ENCODE data around the gene PHIP.
"Not testable (repeated sequence)": the region's sequence is repeated elsewhere in the genome, so short reads cannot be mapped to it uniquely, and the experiment has no call there.

Gene PHIP

GRCh38 chr6:78921168-78921567 is 156.9 kb downstream of the PHIP start:
- H3K27ac ChIP-seq (ENCODE audit: low read depth, low read length); H3K4me3 ChIP-seq (ENCODE audit: low read length); H3K9ac ChIP-seq (ENCODE audit: low read depth, low read length); H3K36me3 ChIP-seq (ENCODE audit: insufficient read depth, low read length); H3K4me1 ChIP-seq (ENCODE audit: insufficient read depth, low read length); H3K27me3 ChIP-seq (ENCODE audit: insufficient read depth, low read length): not testable (repeated sequence)
- peaks cover 14% of the 10 kb centered on the region; the same call in 1 of the 2 replicates for H3K9me3 ChIP-seq (ENCODE audit: insufficient read depth, low read depth, low read length)
- WGBS = 91% methylated on average over 10 of the region's 10 CpGs

GRCh38 chr6:78917788-78918187 is 160.3 kb downstream of the PHIP start:
- H3K9me3 ChIP-seq (ENCODE audit: insufficient read depth, low read depth, low read length) = peaks cover 14% of the 10 kb centered on the region; the same call in 1 of the 2 replicates
- H3K36me3 ChIP-seq (ENCODE audit: insufficient read depth, low read length) = no peaks in the 10 kb centered on the region
- H3K27ac ChIP-seq (ENCODE audit: low read depth, low read length) = no peak overlapping the region
- WGBS = 100% methylated on average over 1 of the region's 1 CpG
- H3K9ac ChIP-seq (ENCODE audit: low read depth, low read length) = no peak overlapping the region
- no peak overlapping the region for H3K4me3 ChIP-seq (ENCODE audit: low read length)
- H3K4me1 ChIP-seq (ENCODE audit: insufficient read depth, low read length) = no peaks in the 10 kb centered on the region
- H3K27me3 ChIP-seq (ENCODE audit: insufficient read depth, low read length) = no peaks in the 10 kb centered on the region

- Histone ChIP-seq H3K36me3 (ENCODE audit: insufficient read depth, low read length) (no peaks in the 10 kb centered on the region), H3K27me3 (ENCODE audit: insufficient read depth, low read length) (peaks cover 8% of the 10 kb centered on the region), H3K9me3 (ENCODE audit: insufficient read depth, low read depth, low read length) (peaks cover 11% of the 10 kb centered on the region; the same call in 1 of the 2 replicates), H3K4me1 (ENCODE audit: insufficient read depth, low read length) (no peaks in the 10 kb centered on the region), H3K9ac (ENCODE audit: low read depth, low read length) (no peak overlapping the region), H3K27ac (ENCODE audit: low read depth, low read length) (no peak overlapping the region), H3K4me3 (ENCODE audit: low read length) (no peak overlapping the region)
- WGBS = 92% methylated on average over 3 of the region's 3 CpGs
These were observed 161.6 kb downstream of the PHIP start for GRCh38 chr6:78916411-78916810.

DNA sequence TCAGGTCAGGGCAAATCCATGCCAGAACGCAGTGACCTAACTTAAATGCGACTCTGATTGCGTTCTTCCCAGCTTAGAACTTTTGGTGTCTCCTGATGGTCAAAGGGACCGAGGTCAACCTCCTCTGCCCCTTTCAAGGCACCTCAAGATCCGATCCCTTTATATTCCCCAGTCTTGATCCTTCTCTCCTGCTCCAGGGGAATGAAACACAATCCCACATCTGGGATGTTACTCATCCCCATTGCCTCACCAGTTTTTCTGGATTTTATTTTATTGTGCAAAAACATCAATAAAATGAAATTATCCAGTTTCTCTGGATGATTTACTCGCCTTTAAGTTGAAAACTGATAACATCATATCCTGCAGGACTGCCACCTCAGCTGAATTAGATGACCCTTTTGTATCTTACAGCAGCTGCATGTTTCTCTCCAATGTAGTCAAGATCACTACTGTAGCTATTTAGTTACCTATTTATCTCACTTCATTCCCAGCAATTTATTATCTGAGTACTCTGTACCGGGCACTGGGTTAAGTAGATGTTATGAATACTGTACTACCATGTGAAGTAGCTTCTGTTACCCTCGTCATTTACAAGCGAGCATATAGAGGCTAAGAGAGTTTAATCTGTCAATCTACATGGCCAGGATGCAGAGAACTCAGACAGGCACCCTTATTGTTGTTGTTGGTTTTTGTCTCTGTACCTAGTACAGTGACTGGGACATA is 166.7 kb downstream of the PHIP start:
- Histone ChIP-seq H3K9me3 (ENCODE audit: insufficient read depth, low read depth, low read length) (no peaks in the 10 kb centered on the region), H3K9ac (ENCODE audit: low read depth, low read length) (no peak overlapping the region)

DNA sequence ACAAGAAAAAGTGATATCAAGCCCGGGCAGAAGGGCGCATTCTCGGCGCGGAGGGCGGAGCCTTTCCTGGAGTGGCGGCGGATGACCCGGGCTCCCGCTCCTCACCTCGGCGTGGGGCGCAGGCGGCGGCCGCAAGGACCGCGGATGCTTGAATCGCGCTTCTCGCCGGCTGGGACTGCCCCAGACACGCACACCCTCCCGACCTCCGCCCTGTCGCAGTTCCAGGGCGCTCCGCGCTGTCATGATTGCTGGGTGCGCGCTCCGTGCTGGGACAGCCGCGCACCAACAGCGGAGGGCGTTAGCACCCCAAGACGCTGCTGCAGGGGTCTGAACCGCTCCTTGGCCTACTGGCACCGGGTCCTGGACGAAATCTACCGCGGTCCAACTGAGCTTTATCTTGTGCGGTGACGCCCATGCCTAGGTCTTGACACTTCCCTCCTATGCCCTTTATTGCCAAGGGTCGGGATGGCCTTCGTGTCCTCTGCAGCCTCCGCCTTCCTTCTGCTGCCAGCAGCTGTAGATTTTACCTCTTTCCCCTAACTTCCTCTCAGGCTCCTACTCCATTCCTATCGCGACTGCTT is 167.4 kb downstream of the PHIP start:
- peak overlapping the region; percentile 66 for H3K4me3 ChIP-seq (ENCODE audit: low read length)
- peak overlapping the region; percentile 28; the same call in 1 of the 2 replicates for H3K9ac ChIP-seq (ENCODE audit: low read depth, low read length)
- WGBS = 3% methylated on average over 49 of the region's 49 CpGs
- peaks cover 23% of the 10 kb centered on the region for H3K27me3 ChIP-seq (ENCODE audit: insufficient read depth, low read length)
- no peaks in the 10 kb centered on the region for H3K4me1 ChIP-seq (ENCODE audit: insufficient read depth, low read length)
- no peaks in the 10 kb centered on the region for H3K36me3 ChIP-seq (ENCODE audit: insufficient read depth, low read length)
- H3K27ac ChIP-seq (ENCODE audit: low read depth, low read length) = no peak overlapping the region
- no peaks in the 10 kb centered on the region for H3K9me3 ChIP-seq (ENCODE audit: insufficient read depth, low read depth, low read length)

More for the DNA sequence above, 166.7 kb downstream of the PHIP start:
- H3K27ac ChIP-seq (ENCODE audit: low read depth, low read length) = no peak overlapping the region
- WGBS = 80% methylated on average over 9 of the region's 9 CpGs
- peak overlapping the region; percentile 66 for H3K4me3 ChIP-seq (ENCODE audit: low read length)
- peaks cover 23% of the 10 kb centered on the region for H3K27me3 ChIP-seq (ENCODE audit: insufficient read depth, low read length)
- H3K4me1 ChIP-seq (ENCODE audit: insufficient read depth, low read length) = no peaks in the 10 kb centered on the region
- no peaks in the 10 kb centered on the region for H3K36me3 ChIP-seq (ENCODE audit: insufficient read depth, low read length)

GRCh38 chr6:78910010-78910409 is 168.0 kb downstream of the PHIP start:
- Histone ChIP-seq H3K9me3 (ENCODE audit: insufficient read depth, low read depth, low read length) (no peaks in the 10 kb centered on the region), H3K9ac (ENCODE audit: low read depth, low read length) (0 out of 2 replicates have a peak overlapping the region, but pooled peaks have one; percentile 28), H3K27ac (ENCODE audit: low read depth, low read length) (no peak overlapping the region), H3K36me3 (ENCODE audit: insufficient read depth, low read length) (no peaks in the 10 kb centered on the region), H3K4me1 (ENCODE audit: insufficient read depth, low read length) (no peaks in the 10 kb centered on the region), H3K27me3 (ENCODE audit: insufficient read depth, low read length) (peaks cover 23% of the 10 kb centered on the region), H3K4me3 (ENCODE audit: low read length) (peak overlapping the region; percentile 66)
- 82% methylated on average over 10 of the region's 10 CpGs for WGBS

- H3K9me3 ChIP-seq (ENCODE audit: insufficient read depth, low read depth, low read length) = no peaks in the 10 kb centered on the region
- WGBS = 89% methylated on average over 1 of the region's 3 CpGs
- H3K4me3 ChIP-seq (ENCODE audit: low read length) = no peak overlapping the region
- H3K9ac ChIP-seq (ENCODE audit: low read depth, low read length) = no peak overlapping the region
- no peak overlapping the region for H3K27ac ChIP-seq (ENCODE audit: low read depth, low read length)
- H3K27me3 ChIP-seq (ENCODE audit: insufficient read depth, low read length) = peaks cover 23% of the 10 kb centered on the region
- no peaks in the 10 kb centered on the region for H3K36me3 ChIP-seq (ENCODE audit: insufficient read depth, low read length)
- no peaks in the 10 kb centered on the region for H3K4me1 ChIP-seq (ENCODE audit: insufficient read depth, low read length)
These were observed 168.7 kb downstream of the PHIP start for GRCh38 chr6:78909391-78909790.

- Histone ChIP-seq H3K4me3 (ENCODE audit: low read length) (no peak overlapping the region), H3K9me3 (ENCODE audit: insufficient read depth, low read depth, low read length) (no peaks in the 10 kb centered on the region), H3K9ac (ENCODE audit: low read depth, low read length) (no peak overlapping the region), H3K27me3 (ENCODE audit: insufficient read depth, low read length) (peaks cover 23% of the 10 kb centered on the region), H3K27ac (ENCODE audit: low read depth, low read length) (no peak overlapping the region), H3K36me3 (ENCODE audit: insufficient read depth, low read length) (peaks cover 4% of the 10 kb centered on the region; the same call in 1 of the 2 replicates), H3K4me1 (ENCODE audit: insufficient read depth, low read length) (no peaks in the 10 kb centered on the region)
- WGBS = 97% methylated on average over 2 of the region's 2 CpGs
These were observed 169.4 kb downstream of the PHIP start for GRCh38 chr6:78908621-78909020.

DNA sequence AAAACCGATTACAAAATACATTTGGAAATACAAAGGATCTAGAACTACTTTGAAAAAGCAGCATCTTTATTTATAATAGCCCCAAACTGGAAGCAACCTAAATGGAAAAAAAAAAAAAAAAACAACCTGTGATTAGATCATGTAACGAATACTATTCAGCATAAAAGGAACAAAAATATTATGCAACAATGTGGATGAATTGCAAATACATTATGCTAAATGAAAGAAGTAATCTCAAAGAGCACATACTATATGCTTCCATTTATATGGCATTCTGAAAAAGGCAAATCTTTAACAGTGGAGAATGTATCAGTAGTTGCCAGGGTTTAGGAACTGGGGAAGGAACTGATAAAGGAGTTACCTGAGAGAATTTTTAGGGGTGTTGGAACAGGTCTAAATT is 181.8 kb downstream of the PHIP start:
- no peak overlapping the region for H3K4me3 ChIP-seq (ENCODE audit: low read length)
- no peaks in the 10 kb centered on the region for H3K36me3 ChIP-seq (ENCODE audit: insufficient read depth, low read length)
- no peaks in the 10 kb centered on the region for H3K4me1 ChIP-seq (ENCODE audit: insufficient read depth, low read length)
- no peak overlapping the region for H3K9ac ChIP-seq (ENCODE audit: low read depth, low read length)
- H3K27ac ChIP-seq (ENCODE audit: low read depth, low read length) = no peak overlapping the region
- no peaks in the 10 kb centered on the region for H3K27me3 ChIP-seq (ENCODE audit: insufficient read depth, low read length)
- no peaks in the 10 kb centered on the region for H3K9me3 ChIP-seq (ENCODE audit: insufficient read depth, low read depth, low read length)
- 90% methylated on average over 1 of the region's 2 CpGs for WGBS

- H3K4me1 ChIP-seq (ENCODE audit: insufficient read depth, low read length); H3K9ac ChIP-seq (ENCODE audit: low read depth, low read length); H3K27ac ChIP-seq (ENCODE audit: low read depth, low read length); H3K9me3 ChIP-seq (ENCODE audit: insufficient read depth, low read depth, low read length); H3K36me3 ChIP-seq (ENCODE audit: insufficient read depth, low read length); H3K27me3 ChIP-seq (ENCODE audit: insufficient read depth, low read length); H3K4me3 ChIP-seq (ENCODE audit: low read length): not testable (repeated sequence)
- WGBS = 95% methylated on average over 5 of the region's 5 CpGs
These were observed 188.2 kb downstream of the PHIP start for GRCh38 chr6:78889901-78890300.

All from HUES64 (cell line).